PC-9 (cell line): ENCODE results near the gene ASRGL1. TPM values are rescaled to one million over a fixed set of nuclear protein-coding genes. Genes with fewer than 3 reads are reported as not detected.

Source experiments
- BruUV-seq: library from RNA; stranded (reverse); fragments of 400-500 nt; replicated peaks from 2 replicates; lab custom pipeline; 2021; lab: Mats Ljungman, UMichigan
- CTCF ChIA-PET: fragments of 300-600 bp; sonication (Branson Sonifier 250); formaldehyde crosslinking; loops from one replicate; lab custom pipeline; 2022; ENCODE audit warnings: antibody characterized with exemption; lab: Charles Lee
- POLR2A ChIA-PET: fragments of 300-600 bp; sonication (Branson Sonifier 250); formaldehyde crosslinking; loops from one replicate; lab custom pipeline; 2022; ENCODE audit warnings: antibody characterized with exemption; ENCODE audit not compliant: unreplicated experiment; lab: Charles Lee
- DNase-seq, 2 experiments: peaks; one replicate each; pipeline versions ENCODE4 v3.0.0 to v3.0.0-alpha.2; 2015 to 2022; ENCODE audit warnings: mixed read lengths in 1 of 2
- H2AFZ ChIP-seq: fragments of 200-600 bp; sonication (generic); 2 replicates; pipeline ENCODE4 v1.8.1; 2017; ENCODE audit warnings: antibody characterized with exemption
- H3F3A ChIP-seq: fragments of 200-600 bp; sonication (generic); 2 replicates; pipeline ENCODE4 v1.8.1; 2017; ENCODE audit warnings: antibody characterized with exemption, mild to moderate bottlenecking, low read depth; ENCODE audit not compliant: insufficient read depth
- H3K27ac ChIP-seq: fragments of 200-600 bp; sonication (generic); 2 replicates; pipeline ENCODE4 v1.6.1; 2016; ENCODE audit warnings: mixed run types
- H3K27me3 ChIP-seq: fragments of 200-600 bp; sonication (generic); 2 replicates; pipeline ENCODE4 v1.6.1; 2016; ENCODE audit warnings: low read depth, mixed run types; ENCODE audit not compliant: insufficient read depth
- H3K36me3 ChIP-seq: fragments of 200-600 bp; sonication (generic); 2 replicates; pipeline ENCODE4 v1.6.1; 2016; ENCODE audit warnings: low read depth, mixed run types
- H3K4me1 ChIP-seq: fragments of 200-600 bp; sonication (generic); replicated peaks from 2 replicates; pipeline ENCODE4 v1.6.1; 2016; ENCODE audit warnings: mixed run types; ENCODE audit not compliant: insufficient read depth
- H3K4me2 ChIP-seq: fragments of 200-600 bp; sonication (generic); 2 replicates; pipeline ENCODE4 v1.6.1; 2017; ENCODE audit warnings: mixed run types
- H3K4me3 ChIP-seq: fragments of 200-600 bp; sonication (generic); 2 replicates; pipeline ENCODE4 v1.6.1; 2016; ENCODE audit warnings: mixed run types
- H3K79me2 ChIP-seq: fragments of 200-600 bp; sonication (generic); 2 replicates; pipeline ENCODE4 v1.6.1; 2017; ENCODE audit warnings: low read depth, mixed run types
- H3K9me2 ChIP-seq: fragments of 200-600 bp; sonication (generic); 2 replicates; pipeline ENCODE4 v1.8.1; 2017; ENCODE audit warnings: mild to moderate bottlenecking; ENCODE audit not compliant: insufficient read depth
- H3K9me3 ChIP-seq: fragments of 200-600 bp; sonication (generic); 2 replicates; pipeline ENCODE4 v1.8.1; 2016; ENCODE audit warnings: low read depth; ENCODE audit not compliant: insufficient read depth
- H4K20me1 ChIP-seq: fragments of 200-600 bp; sonication (generic); 2 replicates; pipeline ENCODE4 v1.8.1; 2017; ENCODE audit not compliant: insufficient read depth
- CTCF ChIP-seq: fragments of 200-600 bp; sonication (generic); conservative IDR thresholded peaks from 2 replicates; pipeline ENCODE4 v1.6.1; 2017; ENCODE audit warnings: mixed run types, antibody characterized with exemption, mild to moderate bottlenecking, moderate library complexity
- EZH2 ChIP-seq: fragments of 200-600 bp; sonication (generic); IDR thresholded peaks from 2 replicates; pipeline ENCODE4 v1.8.0; 2017; ENCODE audit warnings: antibody characterized with exemption, low read depth
- intact Hi-C: fragments of 100-400 bp; cut with micrococcal nuclease; formaldehyde crosslinking; loops from one replicate; pipeline ENCODE4 v1.10.0; 2022; ENCODE audit not compliant: unreplicated experiment
- total RNA-seq: library from RNA; stranded (reverse); gene quantifications from 2 replicates; pipeline ENCODE4 v1.2.3, GENCODE V29; 2021

Gene ASRGL1
- total RNA-seq, 1 experiment from 2014 or later: 8.4 TPM

- no peak for DNase-seq
- Histone ChIP-seq H3K36me3 (no peaks in the 10 kb centered on the region), H3K4me3 (no peak overlapping the region), H3K9me3 (no peaks in the 10 kb centered on the region), H3K4me2 (no peak overlapping the region), H3K79me2 (no peaks in the 10 kb centered on the region), H3F3A (no peaks in the 10 kb centered on the region), H3K27ac (no peak overlapping the region), H4K20me1 (no peaks in the 10 kb centered on the region), H3K4me1 (no peaks in the 10 kb centered on the region), H3K9me2 (no peaks in the 10 kb centered on the region), H2AFZ (no peak overlapping the region), H3K27me3 (no peaks in the 10 kb centered on the region)
- intact Hi-C loops: no loop called here
- TF ChIP-seq EZH2 (no peak), CTCF (no peak)
- CTCF ChIA-PET: no interaction called here
- BruUV-seq: no TSS peak
- POLR2A ChIA-PET: no interaction called here
Measured at GRCh38 chr11:62372871-62373270, 35.6 kb downstream of the ASRGL1 start.

- Histone ChIP-seq H3K4me1 (no peaks in the 10 kb centered on the region), H4K20me1 (no peaks in the 10 kb centered on the region), H3K79me2 (no peaks in the 10 kb centered on the region), H3F3A (no peaks in the 10 kb centered on the region), H3K36me3 (no peaks in the 10 kb centered on the region), H3K9me3 (no peaks in the 10 kb centered on the region), H3K4me2 (no peak overlapping the region), H2AFZ (no peak overlapping the region), H3K27ac (no peak overlapping the region), H3K4me3 (no peak overlapping the region), H3K9me2 (no peaks in the 10 kb centered on the region), H3K27me3 (no peaks in the 10 kb centered on the region)
- intact Hi-C loops: no loop called here
- BruUV-seq: no TSS peak
- TF ChIP-seq EZH2: no peak
- TF ChIP-seq CTCF: no peak
- DNase-seq: no peak
- ChIA-PET POLR2A (interaction anchor here (0.7 kb wide), 1 partner anchor 468 kb away, joined by 4 read pairs; no protein-coding TSS in a partner anchor), CTCF (no interaction called here)
Measured at GRCh38 chr11:62373464-62374119, 36.3 kb downstream of the ASRGL1 start.

- POLR2A ChIA-PET: interaction anchor here (0.6 kb wide), 1 partner anchor 214 kb away, joined by 5 read pairs; no protein-coding TSS in a partner anchor
- no peak for DNase-seq
- no peaks in the 10 kb centered on the region for H3K27me3 ChIP-seq
- no peaks in the 10 kb centered on the region for H3K79me2 ChIP-seq
- no peaks in the 10 kb centered on the region for H4K20me1 ChIP-seq
- H3K9me3 ChIP-seq: no peaks in the 10 kb centered on the region
- H3K4me1 ChIP-seq: no peaks in the 10 kb centered on the region
- no peaks in the 10 kb centered on the region for H3K36me3 ChIP-seq
- H3K9me2 ChIP-seq: no peaks in the 10 kb centered on the region
- intact Hi-C loops: loop anchor here (5.0 kb wide), 1 partner anchor 502 kb away; no protein-coding TSS in a partner anchor
- H3F3A ChIP-seq: peaks cover 5% of the 10 kb centered on the region; the same call in 1 of the 2 replicates
- TF ChIP-seq EZH2: no peak
- TF ChIP-seq CTCF: no peak
- H3K4me3 ChIP-seq: no peak overlapping the region
- H3K4me2 ChIP-seq: no peak overlapping the region
- H2AFZ ChIP-seq: no peak overlapping the region
- no peak overlapping the region for H3K27ac ChIP-seq
- BruUV-seq: no TSS peak
- CTCF ChIA-PET: interaction anchor here (0.6 to 0.7 kb wide), 2 partner anchors 240 to 509 kb away, joined by 3 to 4 read pairs; no protein-coding TSS in a partner anchor
Measured at GRCh38 chr11:62374801-62375200, 37.6 kb downstream of the ASRGL1 start.
